ENCODE results near the gene IGF2R.

Gene IGF2R

DNA sequence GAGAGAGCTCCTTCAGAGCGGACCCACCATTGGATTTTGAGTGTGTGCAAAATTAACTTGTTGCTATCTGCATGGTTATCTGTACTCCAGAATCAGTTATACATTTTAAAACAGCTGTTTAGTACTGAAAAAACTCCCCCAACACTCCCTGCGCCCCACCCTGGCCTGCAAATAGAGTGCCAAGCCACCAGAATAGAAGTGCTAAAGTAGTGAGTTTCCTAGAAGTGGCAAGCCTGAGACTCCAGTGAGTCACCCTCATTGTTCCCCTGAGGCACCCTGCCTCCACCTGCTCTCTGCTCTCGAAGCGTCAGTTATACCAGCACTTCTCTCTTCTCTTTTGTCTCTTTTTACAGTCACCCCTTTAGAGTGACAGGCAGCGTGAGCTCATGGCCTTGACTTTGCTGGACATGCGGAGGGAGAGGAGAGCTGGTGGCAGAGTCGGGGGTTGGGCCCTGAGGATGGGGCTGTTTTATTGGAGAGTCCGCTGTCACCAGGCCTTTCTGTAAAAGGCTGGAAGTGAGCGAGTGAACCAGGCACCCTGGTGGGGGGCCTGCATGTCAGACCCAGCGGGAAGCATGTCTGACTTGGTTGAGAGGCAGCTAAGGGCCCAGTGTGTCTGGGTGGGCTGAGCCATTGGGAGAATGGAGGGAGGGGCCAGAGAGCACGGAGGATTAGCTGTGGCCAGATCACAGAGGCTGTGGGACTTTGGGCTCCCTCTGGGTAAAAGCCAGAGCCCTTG is 10.4 kb downstream of the IGF2R start:
- DNase-seq (ENCODE audit: low read depth), result peak; percentile 65
- TF ChIP-seq, protein P1, sequence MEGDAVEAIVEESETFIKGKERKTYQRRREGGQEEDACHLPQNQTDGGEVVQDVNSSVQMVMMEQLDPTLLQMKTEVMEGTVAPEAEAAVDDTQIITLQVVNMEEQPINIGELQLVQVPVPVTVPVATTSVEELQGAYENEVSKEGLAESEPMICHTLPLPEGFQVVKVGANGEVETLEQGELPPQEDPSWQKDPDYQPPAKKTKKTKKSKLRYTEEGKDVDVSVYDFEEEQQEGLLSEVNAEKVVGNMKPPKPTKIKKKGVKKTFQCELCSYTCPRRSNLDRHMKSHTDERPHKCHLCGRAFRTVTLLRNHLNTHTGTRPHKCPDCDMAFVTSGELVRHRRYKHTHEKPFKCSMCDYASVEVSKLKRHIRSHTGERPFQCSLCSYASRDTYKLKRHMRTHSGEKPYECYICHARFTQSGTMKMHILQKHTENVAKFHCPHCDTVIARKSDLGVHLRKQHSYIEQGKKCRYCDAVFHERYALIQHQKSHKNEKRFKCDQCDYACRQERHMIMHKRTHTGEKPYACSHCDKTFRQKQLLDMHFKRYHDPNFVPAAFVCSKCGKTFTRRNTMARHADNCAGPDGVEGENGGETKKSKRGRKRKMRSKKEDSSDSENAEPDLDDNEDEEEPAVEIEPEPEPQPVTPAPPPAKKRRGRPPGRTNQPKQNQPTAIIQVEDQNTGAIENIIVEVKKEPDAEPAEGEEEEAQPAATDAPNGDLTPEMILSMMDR (conservative IDR thresholded peaks at IDR 0.05; ENCODE audit: control insufficient read depth, insufficient read depth, low read depth, low read length), result no peak
- no peak overlapping the region for H3K4me3 ChIP-seq (ENCODE audit: control insufficient read depth, low read depth, low read length)

DNA sequence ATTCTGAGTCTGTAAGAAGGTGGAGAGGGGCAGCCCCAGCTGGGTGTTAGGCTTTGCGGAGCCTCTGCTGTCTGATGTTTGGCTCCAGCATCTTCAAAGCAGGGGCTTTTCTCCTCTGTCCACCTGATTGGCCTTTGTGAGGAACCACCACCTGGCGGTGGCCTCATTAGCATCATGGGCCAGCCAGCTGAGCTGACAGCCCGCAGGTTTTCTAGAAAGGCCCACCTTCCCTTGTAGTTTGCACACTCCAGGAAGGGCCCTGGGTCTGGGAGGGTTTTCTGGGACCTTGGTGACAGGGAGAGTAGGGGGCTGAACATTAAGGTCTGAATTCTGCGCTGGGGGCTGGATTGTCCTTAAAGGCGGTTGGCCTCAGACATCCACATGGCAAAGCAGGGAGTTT is 11.6 kb downstream of the IGF2R start:
- TF ChIP-seq, protein P1 (conservative IDR thresholded peaks at IDR 0.05; ENCODE audit: control insufficient read depth, insufficient read depth, low read depth, low read length), result no peak
- no peak for DNase-seq (ENCODE audit: low read depth)
- H3K4me3 ChIP-seq (ENCODE audit: control insufficient read depth, low read depth, low read length), result no peak overlapping the region

- TF ChIP-seq, protein P1 (conservative IDR thresholded peaks at IDR 0.05; ENCODE audit: control insufficient read depth, insufficient read depth, low read depth, low read length), result no peak
- no peak overlapping the region for H3K4me3 ChIP-seq (ENCODE audit: control insufficient read depth, low read depth, low read length)
- no peak for DNase-seq (ENCODE audit: low read depth)
Observed at GRCh38 chr6:159981071-159981402, 12.2 kb downstream of the IGF2R start.

DNA sequence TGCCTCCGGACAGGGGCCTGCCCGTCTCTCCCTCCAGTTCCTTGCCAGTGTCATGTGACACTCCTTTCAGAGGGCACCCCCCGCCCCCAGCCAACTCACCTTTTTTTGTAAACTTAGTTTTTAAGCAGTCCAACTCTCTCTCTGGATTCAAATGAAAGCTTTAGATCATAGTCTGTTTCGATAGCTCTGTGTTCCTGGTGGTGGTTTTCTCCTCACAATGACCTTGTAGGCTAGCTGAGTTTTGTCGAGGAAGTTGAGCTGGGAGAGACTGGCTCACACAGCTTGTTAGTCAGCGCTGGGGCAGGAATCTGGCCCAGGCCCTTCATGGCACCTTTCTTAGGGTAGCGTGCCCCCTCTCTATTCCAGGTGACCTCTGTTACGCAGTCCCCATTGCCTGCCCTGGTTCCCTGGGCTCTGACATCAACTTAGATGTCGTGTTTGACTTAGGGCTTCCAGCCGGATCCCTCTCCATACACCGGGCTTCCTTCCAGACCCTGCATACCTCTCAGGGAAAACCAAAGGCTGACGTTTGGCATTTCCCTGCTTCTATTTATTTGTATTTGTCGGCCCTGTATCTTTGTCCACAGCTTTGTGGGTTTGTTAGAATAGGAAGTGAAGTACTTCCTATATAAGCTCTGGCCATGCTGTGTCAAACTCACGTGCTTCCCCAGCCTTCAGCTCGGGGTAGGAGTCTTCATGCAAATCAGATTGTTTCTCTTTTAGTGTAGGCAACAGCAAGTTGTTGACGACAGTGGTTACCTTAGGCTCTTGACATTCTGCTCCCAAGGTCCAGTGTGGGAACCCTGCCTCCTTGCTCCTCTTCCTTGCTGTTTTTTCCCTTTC is 12.7 kb downstream of the IGF2R start:
- TF ChIP-seq, protein P1 (conservative IDR thresholded peaks at IDR 0.05; ENCODE audit: control insufficient read depth, insufficient read depth, low read depth, low read length), result no peak
- DNase-seq (ENCODE audit: low read depth), result peak; percentile 72
- no peak overlapping the region for H3K4me3 ChIP-seq (ENCODE audit: control insufficient read depth, low read depth, low read length)

- H3K4me3 ChIP-seq (ENCODE audit: control insufficient read depth, low read depth, low read length), result no peak overlapping the region
- TF ChIP-seq, protein P1 (conservative IDR thresholded peaks at IDR 0.05; ENCODE audit: control insufficient read depth, insufficient read depth, low read depth, low read length), result no peak
- DNase-seq (ENCODE audit: low read depth), result peak; percentile 61
Observed at GRCh38 chr6:159982731-159983506, 14.0 kb downstream of the IGF2R start.

DNA sequence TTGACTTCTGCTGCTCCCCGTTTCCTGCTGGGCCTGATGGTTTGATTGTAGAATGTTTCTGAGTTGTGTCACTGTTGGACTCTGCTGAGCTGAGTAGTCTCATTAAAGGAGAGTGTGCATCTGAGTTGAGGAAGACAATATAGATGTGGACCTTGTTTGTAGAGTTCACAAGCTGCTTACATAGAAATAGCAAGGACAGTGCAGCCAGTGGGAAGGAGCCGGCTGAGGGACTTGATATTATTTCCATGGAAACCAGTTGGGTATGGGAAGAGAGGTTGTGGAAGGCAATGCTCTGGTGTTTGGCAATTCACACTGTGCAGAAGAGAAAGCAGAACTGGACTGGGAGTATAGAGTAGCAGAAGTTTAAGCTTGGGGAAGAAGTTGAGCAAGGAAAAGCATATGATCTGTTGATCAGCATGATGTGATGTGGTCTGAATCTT is 14.8 kb downstream of the IGF2R start:
- no peak overlapping the region for H3K4me3 ChIP-seq (ENCODE audit: control insufficient read depth, low read depth, low read length)
- peak; percentile 42 for DNase-seq (ENCODE audit: low read depth)
- TF ChIP-seq, protein P1 (conservative IDR thresholded peaks at IDR 0.05; ENCODE audit: control insufficient read depth, insufficient read depth, low read depth, low read length), result no peak
